Ishikawa (cell line): ENCODE measurements around the gene LTBP4.

Experiments
- CEBPB ChIP-seq: IDR thresholded peaks from 2 replicates; pipeline ENCODE4 v1.6.1; 2012
- CREB1 ChIP-seq: IDR thresholded peaks from 2 replicates; pipeline ENCODE4 v1.6.1; 2012; ENCODE audit warnings: low read depth
- EGR1 ChIP-seq: IDR thresholded peaks from 2 replicates; pipeline ENCODE4 v1.6.1; 2012
- EP300 ChIP-seq: IDR thresholded peaks from 2 replicates; pipeline ENCODE4 v1.6.1; 2012; ENCODE audit warnings: borderline replicate concordance
- FOXM1 ChIP-seq: IDR thresholded peaks from 2 replicates; pipeline ENCODE4 v1.6.1; 2012; ENCODE audit warnings: low read depth, borderline replicate concordance
- NFIC ChIP-seq: IDR thresholded peaks from 2 replicates; pipeline ENCODE4 v1.6.1; 2012
- RAD21 ChIP-seq: IDR thresholded peaks from 2 replicates; pipeline ENCODE4 v1.6.1; 2012; ENCODE audit warnings: low read depth
- REST ChIP-seq: IDR thresholded peaks from 2 replicates; pipeline ENCODE4 v1.6.1; 2012; ENCODE audit warnings: low read depth, mild to moderate bottlenecking
- TAF1 ChIP-seq: IDR thresholded peaks from 2 replicates; pipeline ENCODE4 v1.6.1; 2012; ENCODE audit warnings: low read depth, mild to moderate bottlenecking
- TCF12 ChIP-seq: IDR thresholded peaks from 2 replicates; pipeline ENCODE4 v1.6.1; 2012; ENCODE audit warnings: low read depth
- TEAD4 ChIP-seq: IDR thresholded peaks from 2 replicates; pipeline ENCODE4 v1.6.1; 2012
- YY1 ChIP-seq: IDR thresholded peaks from 2 replicates; pipeline ENCODE4 v1.6.1; 2012; ENCODE audit warnings: low read depth
- ZBTB7A ChIP-seq: IDR thresholded peaks from 2 replicates; pipeline ENCODE4 v1.6.1; 2012; ENCODE audit warnings: low read depth
- TF ChIP-seq, protein P1 (sequence below): IDR thresholded peaks from 2 replicates; pipeline ENCODE4 v1.6.1; 2012
- TF ChIP-seq, protein P2 (sequence below): IDR thresholded peaks from 2 replicates; pipeline ENCODE4 v1.6.1; 2012

The LTBP4 gene

DNA sequence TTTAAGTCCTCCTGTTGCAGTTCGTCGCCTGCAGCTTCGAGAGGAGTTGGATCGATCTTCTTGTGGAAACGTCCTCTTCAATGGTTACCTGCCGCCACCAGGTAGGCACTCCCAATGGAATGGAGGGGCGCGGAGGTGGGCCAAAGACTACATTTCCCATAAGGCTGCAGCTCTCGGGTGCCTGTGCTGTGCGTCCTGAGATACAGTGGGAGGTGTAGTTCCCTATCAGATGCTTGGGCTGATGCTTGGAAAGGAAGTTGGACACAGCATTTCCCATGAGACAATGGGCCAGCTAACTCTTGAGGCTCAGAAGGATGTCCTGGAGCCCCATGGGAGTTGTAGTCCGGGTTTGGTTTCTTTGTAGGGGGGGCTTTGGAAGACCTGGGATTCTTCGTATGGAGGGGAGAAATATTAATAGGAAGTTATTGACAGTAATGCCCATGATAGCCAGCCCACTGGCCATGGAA is 22.7 kb upstream of the LTBP4 start:
- TF ChIP-seq REST: no peak
- TF ChIP-seq, protein P1, sequence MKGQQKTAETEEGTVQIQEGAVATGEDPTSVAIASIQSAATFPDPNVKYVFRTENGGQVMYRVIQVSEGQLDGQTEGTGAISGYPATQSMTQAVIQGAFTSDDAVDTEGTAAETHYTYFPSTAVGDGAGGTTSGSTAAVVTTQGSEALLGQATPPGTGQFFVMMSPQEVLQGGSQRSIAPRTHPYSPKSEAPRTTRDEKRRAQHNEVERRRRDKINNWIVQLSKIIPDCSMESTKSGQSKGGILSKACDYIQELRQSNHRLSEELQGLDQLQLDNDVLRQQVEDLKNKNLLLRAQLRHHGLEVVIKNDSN: no peak
- TF ChIP-seq CREB1: no peak
- TF ChIP-seq, protein P2, sequence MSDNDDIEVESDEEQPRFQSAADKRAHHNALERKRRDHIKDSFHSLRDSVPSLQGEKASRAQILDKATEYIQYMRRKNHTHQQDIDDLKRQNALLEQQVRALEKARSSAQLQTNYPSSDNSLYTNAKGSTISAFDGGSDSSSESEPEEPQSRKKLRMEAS: no peak
- TF ChIP-seq ZBTB7A: no peak
- TF ChIP-seq EGR1: no peak
- no peak for TF ChIP-seq TEAD4
- TF ChIP-seq TCF12: no peak
- no peak for TF ChIP-seq EP300
- no peak for TF ChIP-seq YY1
- TF ChIP-seq NFIC: no peak
- no peak for TF ChIP-seq TAF1
- TF ChIP-seq CEBPB: no peak
- no peak for TF ChIP-seq RAD21

DNA sequence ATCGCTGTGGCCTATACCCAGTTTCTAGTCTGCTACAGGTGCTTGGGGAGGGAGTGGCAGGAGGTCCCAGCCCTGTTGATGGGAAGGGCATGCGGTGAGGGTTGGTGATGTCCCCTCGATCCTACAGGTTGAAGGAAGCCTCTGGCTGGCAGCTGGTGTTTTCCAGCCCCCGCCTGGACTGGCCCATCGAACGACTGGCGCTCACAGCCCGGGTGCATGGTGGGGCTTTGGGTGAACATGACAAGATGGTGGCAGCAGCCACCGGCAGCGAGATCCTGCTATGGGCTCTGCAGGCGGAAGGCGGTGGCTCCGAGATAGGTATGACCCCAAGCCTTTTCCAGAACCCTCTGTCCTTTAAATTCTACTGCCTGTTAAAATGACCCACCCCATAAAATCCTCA is 20.6 kb upstream of the LTBP4 start:
- TF ChIP-seq CEBPB (no peak), CREB1 (no peak), REST (no peak), ZBTB7A (no peak), EP300 (no peak)
- TF ChIP-seq, protein P2: no peak

GRCh38 chr19:40581531-40581930 is 19.6 kb upstream of the LTBP4 start:
- no peak for TF ChIP-seq EGR1
- no peak for TF ChIP-seq TAF1
- TF ChIP-seq CREB1: no peak
- no peak for TF ChIP-seq REST
- no peak for TF ChIP-seq EP300
- no peak for TF ChIP-seq CEBPB
- no peak for TF ChIP-seq YY1
- TF ChIP-seq TEAD4: no peak
- TF ChIP-seq FOXM1: no peak
- no peak for TF ChIP-seq TCF12
- no peak for TF ChIP-seq RAD21
- TF ChIP-seq, protein P2: no peak
- TF ChIP-seq, protein P1: no peak
- TF ChIP-seq ZBTB7A: no peak
- TF ChIP-seq NFIC: no peak

GRCh38 chr19:40582467-40582866 is 18.7 kb upstream of the LTBP4 start:
- TF ChIP-seq TEAD4: no peak
- TF ChIP-seq EP300: no peak
- TF ChIP-seq CEBPB: no peak

- TF ChIP-seq NFIC (no peak), EP300 (no peak), YY1 (no peak), FOXM1 (no peak), TAF1 (no peak), EGR1 (no peak), ZBTB7A (no peak), TCF12 (no peak), RAD21 (no peak), CEBPB (no peak), TEAD4 (no peak), REST (no peak), CREB1 (no peak)
- TF ChIP-seq, protein P2: no peak
- TF ChIP-seq, protein P1: no peak
Measured at GRCh38 chr19:40583283-40583682, 17.9 kb upstream of the LTBP4 start.
